ENCODE results near the gene LILRA5.

DNA sequence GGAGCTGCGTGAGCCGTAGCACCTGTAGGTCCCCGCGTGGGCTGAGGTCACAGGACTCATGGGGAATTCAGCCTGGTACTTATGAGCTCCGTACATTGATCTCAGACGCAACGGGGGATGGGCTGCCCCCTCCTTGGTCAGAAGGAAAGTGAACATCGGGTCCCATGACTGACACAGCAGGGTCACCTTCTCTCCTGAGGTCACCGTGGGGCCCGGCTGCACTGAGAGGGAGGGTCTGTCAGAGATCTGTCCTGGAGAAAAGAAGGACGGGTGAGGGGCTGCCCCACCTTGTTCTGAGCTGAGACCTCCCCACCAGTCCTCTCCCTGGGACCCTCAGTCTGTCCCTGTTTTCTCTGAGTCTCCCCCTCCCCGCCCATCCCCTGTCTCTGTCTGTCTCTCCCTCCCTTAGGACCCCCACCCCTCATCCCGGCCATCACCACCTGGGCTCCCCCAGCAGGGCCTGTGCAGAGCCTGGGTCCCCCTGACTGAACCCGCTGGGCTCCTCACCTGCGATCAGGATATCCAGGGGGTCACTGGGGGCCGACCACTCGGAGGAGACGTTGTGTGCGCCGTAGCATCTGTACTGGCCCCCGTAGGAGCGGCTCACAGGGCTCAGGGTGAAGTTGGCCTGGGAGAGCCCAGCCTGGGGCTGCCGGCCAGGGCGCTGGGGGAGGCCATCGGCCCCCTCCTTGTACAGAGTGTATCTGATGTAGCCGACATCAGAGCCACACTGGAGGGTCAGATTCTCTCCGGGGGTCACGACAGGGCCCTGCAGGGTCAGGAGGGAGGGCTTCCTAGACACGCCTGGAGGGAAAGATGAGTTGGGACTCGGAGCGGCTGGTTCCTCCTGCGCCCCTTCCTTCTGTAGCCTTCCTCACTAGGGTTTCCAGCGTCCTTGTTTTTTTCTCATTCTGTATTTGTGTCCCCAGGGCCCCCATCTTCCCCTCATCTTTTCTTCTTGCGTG, 24.2 kb upstream of the LILRA5 start:
- TF ChIP-seq, protein P1, sequence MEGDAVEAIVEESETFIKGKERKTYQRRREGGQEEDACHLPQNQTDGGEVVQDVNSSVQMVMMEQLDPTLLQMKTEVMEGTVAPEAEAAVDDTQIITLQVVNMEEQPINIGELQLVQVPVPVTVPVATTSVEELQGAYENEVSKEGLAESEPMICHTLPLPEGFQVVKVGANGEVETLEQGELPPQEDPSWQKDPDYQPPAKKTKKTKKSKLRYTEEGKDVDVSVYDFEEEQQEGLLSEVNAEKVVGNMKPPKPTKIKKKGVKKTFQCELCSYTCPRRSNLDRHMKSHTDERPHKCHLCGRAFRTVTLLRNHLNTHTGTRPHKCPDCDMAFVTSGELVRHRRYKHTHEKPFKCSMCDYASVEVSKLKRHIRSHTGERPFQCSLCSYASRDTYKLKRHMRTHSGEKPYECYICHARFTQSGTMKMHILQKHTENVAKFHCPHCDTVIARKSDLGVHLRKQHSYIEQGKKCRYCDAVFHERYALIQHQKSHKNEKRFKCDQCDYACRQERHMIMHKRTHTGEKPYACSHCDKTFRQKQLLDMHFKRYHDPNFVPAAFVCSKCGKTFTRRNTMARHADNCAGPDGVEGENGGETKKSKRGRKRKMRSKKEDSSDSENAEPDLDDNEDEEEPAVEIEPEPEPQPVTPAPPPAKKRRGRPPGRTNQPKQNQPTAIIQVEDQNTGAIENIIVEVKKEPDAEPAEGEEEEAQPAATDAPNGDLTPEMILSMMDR (IDR thresholded peaks at IDR 0.05; ENCODE audit: insufficient read depth, low read depth, low read length) = no peak
- TF ChIP-seq EZH2 (IDR thresholded peaks at IDR 0.05; ENCODE audit: insufficient read depth, low read length) = no peak
